ENCODE measurements around the gene C16orf46. TPM values are rescaled to one million over a fixed set of nuclear protein-coding genes. Genes with fewer than 3 reads are reported as not detected.
A peak's percentile ranks its signal among the peaks of the same experiment; 100 is the strongest.

The C16orf46 gene, protein sequence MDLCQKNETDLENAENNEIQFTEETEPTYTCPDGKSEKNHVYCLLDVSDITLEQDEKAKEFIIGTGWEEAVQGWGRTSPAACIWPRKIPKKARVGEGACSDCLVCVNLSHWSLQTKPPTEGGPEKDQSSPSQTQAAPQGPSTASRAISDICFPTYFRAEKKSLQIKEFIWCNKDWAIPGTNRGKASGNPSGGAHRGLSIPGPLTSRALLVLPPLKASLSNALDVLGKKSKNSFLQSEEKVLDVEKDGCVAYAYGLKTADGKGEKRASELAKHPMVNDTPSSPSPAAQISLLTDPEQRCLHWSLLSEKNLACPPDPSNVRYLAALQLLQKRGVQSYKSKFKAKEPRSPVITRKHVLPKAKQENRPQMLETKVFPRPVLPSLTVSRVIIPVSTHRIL
- total RNA-seq (2021; fragmentation: NEBNext Ultra II Directional; extraction: Animal tissue kit (Norgen Biotek cat#: 25700)), result 1 to 10 TPM in 1 of 6 experiments, under 1 TPM in 5; 0.23 to 1.2 (median 0.35) TPM
- long read RNA-seq, partial matches to known transcripts, result 0 of 1 reads
- long read RNA-seq, other reads (novel, unspliced or antisense), result 1 of 1 reads

DNA sequence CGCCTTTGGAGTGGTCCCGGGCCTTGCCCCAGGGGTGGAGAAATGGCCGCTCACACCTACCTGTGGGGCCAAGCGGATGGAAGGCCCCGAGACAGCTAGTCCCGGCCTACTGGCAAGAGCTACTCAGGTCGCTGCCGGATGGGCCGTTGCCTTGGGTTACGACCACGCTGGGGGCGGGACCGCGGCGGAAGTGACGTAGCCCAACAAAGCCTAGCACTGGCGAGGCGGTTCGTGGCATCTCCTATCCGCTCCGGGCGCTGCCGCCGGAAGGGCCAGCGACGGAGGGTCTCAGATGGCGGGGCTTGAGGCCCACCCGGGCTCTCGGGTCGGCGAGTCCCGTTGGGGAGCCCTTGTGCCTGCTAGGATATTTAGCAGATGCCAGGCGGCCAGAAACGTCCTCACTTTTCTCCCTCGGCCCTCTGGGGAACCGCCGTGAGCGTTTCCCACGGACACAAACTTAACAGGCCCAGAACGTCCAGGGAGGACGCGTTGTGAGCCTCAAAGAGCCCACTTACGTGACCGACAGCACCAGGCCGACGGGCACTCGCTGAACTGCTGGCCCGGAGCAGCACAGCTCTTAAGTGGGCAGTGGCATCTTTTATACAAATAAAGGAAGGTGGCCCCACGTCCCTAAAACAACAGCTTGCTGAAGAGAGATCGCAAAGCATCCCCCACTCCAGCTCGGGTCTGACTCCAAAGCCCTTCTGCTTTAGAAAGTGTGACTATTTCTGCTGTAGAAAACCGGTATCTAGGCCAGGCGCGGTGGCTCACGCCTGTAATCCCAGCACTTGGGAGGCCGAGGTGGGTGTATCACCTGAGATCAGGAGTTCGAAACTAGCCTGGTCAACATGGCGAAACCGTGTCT is at the start of gene C16orf46:
Gene C16orf46, minus strand, starts transcription at position 163 of the 865 bp plus-strand sequence. CDS start 13,283 bp downstream, outside the sequence.
- Mint-ChIP-seq H3K9me3 (no peaks in the 10 kb centered on the region), H3K36me3 (ENCODE audit: low read depth) (no peaks in the 10 kb centered on the region), H3K27me3 (ENCODE audit: insufficient read depth) (peaks cover 3% of the 10 kb centered on the region; the same call in 1 of the 2 replicates), H3K4me1 (ENCODE audit: low read depth) (peaks cover 5% of the 10 kb centered on the region; the same call in 1 of the 2 replicates), H3K27ac (no peak within 1 kb of the TSS; the same call in 1 of the 2 replicates), H3K4me3 (no peak within 1 kb of the TSS; the same call in 1 of the 2 replicates)
- DNase-seq, result peak; percentile 95
- TF ChIP-seq, protein P1, sequence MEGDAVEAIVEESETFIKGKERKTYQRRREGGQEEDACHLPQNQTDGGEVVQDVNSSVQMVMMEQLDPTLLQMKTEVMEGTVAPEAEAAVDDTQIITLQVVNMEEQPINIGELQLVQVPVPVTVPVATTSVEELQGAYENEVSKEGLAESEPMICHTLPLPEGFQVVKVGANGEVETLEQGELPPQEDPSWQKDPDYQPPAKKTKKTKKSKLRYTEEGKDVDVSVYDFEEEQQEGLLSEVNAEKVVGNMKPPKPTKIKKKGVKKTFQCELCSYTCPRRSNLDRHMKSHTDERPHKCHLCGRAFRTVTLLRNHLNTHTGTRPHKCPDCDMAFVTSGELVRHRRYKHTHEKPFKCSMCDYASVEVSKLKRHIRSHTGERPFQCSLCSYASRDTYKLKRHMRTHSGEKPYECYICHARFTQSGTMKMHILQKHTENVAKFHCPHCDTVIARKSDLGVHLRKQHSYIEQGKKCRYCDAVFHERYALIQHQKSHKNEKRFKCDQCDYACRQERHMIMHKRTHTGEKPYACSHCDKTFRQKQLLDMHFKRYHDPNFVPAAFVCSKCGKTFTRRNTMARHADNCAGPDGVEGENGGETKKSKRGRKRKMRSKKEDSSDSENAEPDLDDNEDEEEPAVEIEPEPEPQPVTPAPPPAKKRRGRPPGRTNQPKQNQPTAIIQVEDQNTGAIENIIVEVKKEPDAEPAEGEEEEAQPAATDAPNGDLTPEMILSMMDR (IDR thresholded peaks at IDR 0.05), result no peak

DNA sequence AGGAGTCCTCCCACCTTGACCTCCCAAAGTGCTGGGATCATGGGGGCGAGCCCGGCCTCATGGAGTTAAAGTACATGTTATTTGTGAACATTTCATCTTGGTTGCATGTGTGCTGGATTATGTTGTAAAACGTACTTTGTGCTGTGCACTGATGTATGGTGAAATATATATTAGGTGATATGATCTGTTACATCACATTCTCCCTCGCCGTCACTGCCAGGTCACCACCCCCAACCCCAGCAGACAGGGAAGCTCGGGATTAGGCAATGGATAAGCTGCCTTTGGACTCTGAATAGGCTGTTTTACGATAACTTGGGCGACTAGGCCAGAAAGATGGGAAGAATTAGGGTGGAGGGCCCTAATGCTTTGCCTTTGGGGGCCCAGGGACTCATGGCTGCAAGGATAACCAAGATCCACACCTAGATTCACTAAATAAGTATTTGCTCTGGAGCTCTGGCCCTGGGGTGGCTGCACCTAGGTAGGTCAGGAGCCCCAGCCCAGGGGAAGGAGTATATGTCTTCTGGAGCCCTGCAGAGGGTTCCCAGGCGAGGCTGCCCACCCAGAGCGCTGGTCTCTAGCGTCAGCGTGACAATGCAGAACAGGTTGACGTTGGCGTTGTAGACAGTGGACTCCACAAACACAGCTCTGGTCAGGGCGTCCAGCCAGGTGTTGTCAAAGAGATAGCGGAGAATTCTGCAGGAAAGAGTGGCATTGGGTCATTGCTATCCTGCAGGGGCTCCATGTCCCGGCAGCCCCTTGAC is 46.2 kb upstream of the C16orf46 start:
- DNase-seq, result no peak
- no peak overlapping the region for H3K27ac Mint-ChIP-seq
- H3K4me1 Mint-ChIP-seq (ENCODE audit: low read depth), result peaks cover 25% of the 10 kb centered on the region
- peaks cover 7% of the 10 kb centered on the region for H3K27me3 Mint-ChIP-seq (ENCODE audit: insufficient read depth)
- TF ChIP-seq, protein P1 (IDR thresholded peaks at IDR 0.05), result no peak
- no peak overlapping the region for H3K4me3 Mint-ChIP-seq
- H3K9me3 Mint-ChIP-seq, result no peaks in the 10 kb centered on the region
- H3K36me3 Mint-ChIP-seq (ENCODE audit: low read depth), result no peaks in the 10 kb centered on the region

DNA sequence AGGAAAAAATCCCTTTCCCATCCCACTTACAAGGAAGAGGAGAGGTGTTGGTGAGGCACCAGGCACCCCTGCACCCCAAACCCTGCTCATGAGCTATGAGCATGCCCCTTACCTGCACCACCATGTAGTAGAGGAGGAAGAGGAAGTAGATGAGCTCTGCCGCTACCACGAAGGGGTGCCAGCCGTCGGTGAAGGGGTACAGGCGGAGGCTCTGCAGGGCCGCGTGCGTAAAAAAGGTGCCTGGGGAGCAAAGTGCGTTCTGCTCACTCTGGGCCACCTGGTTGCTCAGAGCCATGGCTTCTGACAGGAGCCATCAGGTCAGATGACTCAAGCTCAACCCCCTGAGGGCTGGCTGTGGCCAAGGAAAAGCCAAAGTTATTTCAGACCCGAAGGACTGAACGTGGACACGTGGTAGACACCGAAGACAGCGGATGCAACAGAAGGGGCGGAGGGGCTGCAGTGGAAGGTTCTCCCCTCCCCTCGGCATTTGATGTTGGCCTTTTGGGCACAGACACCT is 44.5 kb upstream of the C16orf46 start:
- no peak for DNase-seq
- H3K4me1 Mint-ChIP-seq (ENCODE audit: low read depth), result peaks cover 7% of the 10 kb centered on the region
- TF ChIP-seq, protein P1 (IDR thresholded peaks at IDR 0.05), result no peak
- no peaks in the 10 kb centered on the region for H3K36me3 Mint-ChIP-seq (ENCODE audit: low read depth)
- no peak overlapping the region for H3K4me3 Mint-ChIP-seq
- H3K9me3 Mint-ChIP-seq, result no peaks in the 10 kb centered on the region
- no peak overlapping the region for H3K27ac Mint-ChIP-seq
- H3K27me3 Mint-ChIP-seq (ENCODE audit: insufficient read depth), result peaks cover 14% of the 10 kb centered on the region

DNA sequence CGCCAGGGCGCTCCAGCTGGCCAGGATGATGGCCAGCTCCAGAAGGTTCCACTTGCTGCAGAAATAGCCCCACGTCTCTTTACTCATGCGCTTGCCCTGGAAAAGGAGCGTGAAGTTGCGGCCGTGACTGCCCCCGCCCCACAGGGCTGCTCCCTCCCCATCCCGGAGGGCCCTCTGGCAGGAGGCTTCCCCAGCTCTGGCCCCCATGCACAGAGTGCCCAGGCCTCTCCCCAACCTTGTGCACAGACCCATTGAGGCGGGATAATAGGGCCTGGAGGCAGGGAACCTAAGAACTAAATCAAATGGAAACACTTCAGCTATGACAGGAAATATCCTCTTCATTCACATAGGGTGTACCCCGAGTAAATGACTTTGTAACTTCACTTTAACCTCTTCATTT is 40.4 kb upstream of the C16orf46 start:
- TF ChIP-seq, protein P1 (IDR thresholded peaks at IDR 0.05), result no peak
- Mint-ChIP-seq H3K4me1 (ENCODE audit: low read depth) (no peaks in the 10 kb centered on the region), H3K27me3 (ENCODE audit: insufficient read depth) (peaks cover 27% of the 10 kb centered on the region), H3K27ac (no peak overlapping the region), H3K4me3 (no peak overlapping the region), H3K36me3 (ENCODE audit: low read depth) (no peaks in the 10 kb centered on the region), H3K9me3 (no peaks in the 10 kb centered on the region)
- DNase-seq, result no peak

DNA sequence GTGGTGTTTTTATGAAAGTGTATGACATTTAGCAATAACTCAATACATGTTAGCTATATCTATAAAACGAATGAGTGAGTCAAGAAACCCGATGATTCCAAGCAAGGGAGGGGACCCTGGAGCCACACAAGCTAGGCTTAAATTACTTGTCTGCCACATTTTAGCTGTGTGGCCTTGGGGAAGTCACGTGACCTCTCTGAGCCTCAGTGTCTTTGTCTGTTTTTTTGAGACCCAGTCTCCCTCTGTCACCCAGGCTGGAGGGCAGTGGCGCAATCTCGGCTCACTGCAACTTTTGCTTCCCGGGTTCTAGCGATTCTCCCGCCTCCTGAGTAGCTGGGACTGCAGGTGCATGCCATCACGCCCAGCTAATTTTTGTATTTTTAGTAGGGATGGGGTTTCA is 39.2 kb upstream of the C16orf46 start:
- Mint-ChIP-seq H3K27ac (no peak overlapping the region), H3K27me3 (ENCODE audit: insufficient read depth) (peaks cover 31% of the 10 kb centered on the region), H3K36me3 (ENCODE audit: low read depth) (no peaks in the 10 kb centered on the region), H3K9me3 (no peaks in the 10 kb centered on the region), H3K4me1 (ENCODE audit: low read depth) (no peaks in the 10 kb centered on the region), H3K4me3 (no peak overlapping the region)
- TF ChIP-seq, protein P1 (IDR thresholded peaks at IDR 0.05), result no peak
- DNase-seq, result no peak

All from HFFc6 (cell line).